Sciatic nerve (tissue), 1 donor: Measurements from ENCODE around the gene SCFD2. TPM values are rescaled to one million over a fixed set of nuclear protein-coding genes. Genes with fewer than 3 reads are reported as not detected.

Experiments
- total RNA-seq: library from RNA; stranded (reverse); fragmentation: NEBNext Ultra II Directional; extraction: Animal tissue kit (Norgen Biotek cat#: 25700); gene quantifications from one replicate; pipeline ENCODE4 v1.2.1, GENCODE V29; 2021
- donor health status: DM: no; HTN: no; CAD: no.

Gene SCFD2
- total RNA-seq, 1 donor from 2014 or later, result 16.3 TPM

Other genes with a start within 250 kb of the SCFD2 start
- 54.0 TPM for gene FIP1L1, start 11.6 kb upstream of the SCFD2 start, total RNA-seq
- gene LNX1, start 225.4 kb upstream of the SCFD2 start, total RNA-seq, result 7.9 TPM